SK-N-SH (cell line): ENCODE measurements around the gene TRIOBP.

ENCODE experiments used
- CHD2 ChIP-seq: fragments of 150-350 bp; IDR thresholded peaks from 2 replicates; pipeline ENCODE4 v1.6.1; 2018; ENCODE audit warnings: low read length; ENCODE audit not compliant: partially characterized antibody
- FOXJ3 ChIP-seq: sonication (generic); formaldehyde crosslinking; IDR thresholded peaks from 2 replicates; pipeline ENCODE4 v1.5.1; 2020; ENCODE audit warnings: mild to moderate bottlenecking, missing genetic modification reagents
- NRF1 ChIP-seq: IDR thresholded peaks from 2 replicates; pipeline ENCODE4 v1.6.1; 2012; ENCODE audit warnings: low read depth, mild to moderate bottlenecking, low read length
- TCF12 ChIP-seq: IDR thresholded peaks from 2 replicates; pipeline ENCODE4 v1.4.0; 2012
- TF ChIP-seq, protein P1 (sequence below): IDR thresholded peaks from 2 replicates; pipeline ENCODE4 v1.4.0; 2012; ENCODE audit warnings: low read depth
- TF ChIP-seq, protein P2 (sequence below): fragments of 200-600 bp; sonication (generic); IDR thresholded peaks from 2 replicates; pipeline ENCODE4 v1.6.1; 2017; ENCODE audit warnings: antibody characterized with exemption, mild to moderate bottlenecking, moderate library complexity
- TF ChIP-seq, protein P3 (sequence below): fragments of 150-350 bp; IDR thresholded peaks from 2 replicates; pipeline ENCODE4 v1.6.1; 2016; ENCODE audit warnings: mild to moderate bottlenecking, low read depth, low read length

DNA sequence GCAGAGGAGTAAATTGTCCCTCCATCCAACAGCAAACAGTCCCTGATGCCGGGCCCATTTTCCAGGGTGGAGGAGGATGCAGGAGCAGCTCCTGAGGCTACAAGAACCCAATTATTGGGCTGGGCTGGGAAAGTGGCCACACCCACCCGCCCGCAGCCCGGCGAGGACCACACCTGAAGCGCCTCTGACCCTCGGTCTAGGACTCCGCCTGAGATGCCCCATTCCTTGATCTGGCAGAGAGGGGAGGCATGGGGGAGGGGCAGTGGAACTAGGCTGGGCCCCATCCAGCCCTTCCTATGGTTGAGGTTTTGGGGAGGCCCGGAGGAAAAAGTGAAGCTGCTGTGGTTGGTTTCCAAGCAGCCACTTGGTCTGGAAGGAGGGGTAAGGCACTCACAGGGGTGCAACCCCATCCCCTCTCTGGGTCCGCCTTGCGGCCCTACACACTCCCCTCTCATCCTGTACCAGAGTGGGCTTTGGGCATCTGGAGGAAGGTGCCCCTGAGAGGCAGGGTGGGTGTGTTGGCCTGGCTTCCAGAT is 23.9 kb upstream of the TRIOBP start:
- TF ChIP-seq, protein P1, sequence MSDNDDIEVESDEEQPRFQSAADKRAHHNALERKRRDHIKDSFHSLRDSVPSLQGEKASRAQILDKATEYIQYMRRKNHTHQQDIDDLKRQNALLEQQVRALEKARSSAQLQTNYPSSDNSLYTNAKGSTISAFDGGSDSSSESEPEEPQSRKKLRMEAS, result no peak
- TF ChIP-seq, protein P2, sequence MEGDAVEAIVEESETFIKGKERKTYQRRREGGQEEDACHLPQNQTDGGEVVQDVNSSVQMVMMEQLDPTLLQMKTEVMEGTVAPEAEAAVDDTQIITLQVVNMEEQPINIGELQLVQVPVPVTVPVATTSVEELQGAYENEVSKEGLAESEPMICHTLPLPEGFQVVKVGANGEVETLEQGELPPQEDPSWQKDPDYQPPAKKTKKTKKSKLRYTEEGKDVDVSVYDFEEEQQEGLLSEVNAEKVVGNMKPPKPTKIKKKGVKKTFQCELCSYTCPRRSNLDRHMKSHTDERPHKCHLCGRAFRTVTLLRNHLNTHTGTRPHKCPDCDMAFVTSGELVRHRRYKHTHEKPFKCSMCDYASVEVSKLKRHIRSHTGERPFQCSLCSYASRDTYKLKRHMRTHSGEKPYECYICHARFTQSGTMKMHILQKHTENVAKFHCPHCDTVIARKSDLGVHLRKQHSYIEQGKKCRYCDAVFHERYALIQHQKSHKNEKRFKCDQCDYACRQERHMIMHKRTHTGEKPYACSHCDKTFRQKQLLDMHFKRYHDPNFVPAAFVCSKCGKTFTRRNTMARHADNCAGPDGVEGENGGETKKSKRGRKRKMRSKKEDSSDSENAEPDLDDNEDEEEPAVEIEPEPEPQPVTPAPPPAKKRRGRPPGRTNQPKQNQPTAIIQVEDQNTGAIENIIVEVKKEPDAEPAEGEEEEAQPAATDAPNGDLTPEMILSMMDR, result no peak
- no peak for TF ChIP-seq NRF1
- TF ChIP-seq, protein P3, sequence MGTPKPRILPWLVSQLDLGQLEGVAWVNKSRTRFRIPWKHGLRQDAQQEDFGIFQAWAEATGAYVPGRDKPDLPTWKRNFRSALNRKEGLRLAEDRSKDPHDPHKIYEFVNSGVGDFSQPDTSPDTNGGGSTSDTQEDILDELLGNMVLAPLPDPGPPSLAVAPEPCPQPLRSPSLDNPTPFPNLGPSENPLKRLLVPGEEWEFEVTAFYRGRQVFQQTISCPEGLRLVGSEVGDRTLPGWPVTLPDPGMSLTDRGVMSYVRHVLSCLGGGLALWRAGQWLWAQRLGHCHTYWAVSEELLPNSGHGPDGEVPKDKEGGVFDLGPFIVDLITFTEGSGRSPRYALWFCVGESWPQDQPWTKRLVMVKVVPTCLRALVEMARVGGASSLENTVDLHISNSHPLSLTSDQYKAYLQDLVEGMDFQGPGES, result no peak
- TF ChIP-seq FOXJ3 (CRISPR knock-in tag), result no peak
- no peak for TF ChIP-seq TCF12
- TF ChIP-seq CHD2, result no peak
